ENCODE data around the gene CCDC9B. TPM values are rescaled to one million over a fixed set of nuclear protein-coding genes. Genes with fewer than 3 reads are reported as not detected.

Gene CCDC9B
- total RNA-seq, 1 donor from 2014 or later = not detected

DNA sequence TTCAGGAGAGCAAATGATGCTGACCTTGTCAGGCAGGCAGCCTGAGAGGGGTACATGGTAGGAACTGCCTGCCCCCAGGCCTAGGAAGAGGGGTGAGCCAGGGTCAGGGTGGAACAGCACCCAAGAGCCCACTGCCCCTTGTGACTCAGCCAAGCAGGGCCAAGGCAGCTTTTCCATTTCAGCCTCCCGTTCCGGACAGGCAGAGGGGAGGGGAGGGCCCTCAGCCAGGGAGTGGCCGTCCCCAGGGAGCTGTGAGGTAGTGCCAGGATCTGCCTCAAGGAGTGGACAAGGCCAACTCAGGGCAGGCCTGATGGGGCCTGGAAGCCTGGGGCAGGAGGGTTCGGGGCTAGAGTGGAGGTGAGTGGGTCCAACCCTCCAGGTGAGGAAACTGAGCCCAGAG is 52.8 kb downstream of the CCDC9B start:
- Histone ChIP-seq H3K9ac (no peak overlapping the region), H3K4me3 (no peak overlapping the region), H3K4me2 (no peak overlapping the region), H3K9me3 (ENCODE audit: low read depth) (no peaks in the 10 kb centered on the region), H2AFZ (replicated peaks) (no peak overlapping the region), H3K36me3 (no peaks in the 10 kb centered on the region), H3K27ac (no peak overlapping the region), H4K20me1 (ENCODE audit: low read depth) (peaks cover 9% of the 10 kb centered on the region), H3K4me1 (peaks cover 28% of the 10 kb centered on the region), H3K27me3 (peaks cover 100% of the 10 kb centered on the region), H3K79me2 (ENCODE audit: low read depth) (no peaks in the 10 kb centered on the region), H3F3A (ENCODE audit: low read depth) (peaks cover 21% of the 10 kb centered on the region)
- Mint-ChIP-seq H3K4me1 (peaks cover 53% of the 10 kb centered on the region), H3K27me3 (ENCODE audit: insufficient read depth, low read depth) (peaks cover 35% of the 10 kb centered on the region), H3K9me3 (no peaks in the 10 kb centered on the region), H3K36me3 (no peaks in the 10 kb centered on the region), H3K27ac (no peak overlapping the region), H3K4me3 (no peak overlapping the region)
- DNase-seq (ENCODE audit: low spot score) = no peak
- TF ChIP-seq EZH2 (IDR thresholded peaks at IDR 0.05) (no peak), EZH2phosphoT487 (IDR thresholded peaks at IDR 0.05) (no peak)
- TF ChIP-seq, protein P1, sequence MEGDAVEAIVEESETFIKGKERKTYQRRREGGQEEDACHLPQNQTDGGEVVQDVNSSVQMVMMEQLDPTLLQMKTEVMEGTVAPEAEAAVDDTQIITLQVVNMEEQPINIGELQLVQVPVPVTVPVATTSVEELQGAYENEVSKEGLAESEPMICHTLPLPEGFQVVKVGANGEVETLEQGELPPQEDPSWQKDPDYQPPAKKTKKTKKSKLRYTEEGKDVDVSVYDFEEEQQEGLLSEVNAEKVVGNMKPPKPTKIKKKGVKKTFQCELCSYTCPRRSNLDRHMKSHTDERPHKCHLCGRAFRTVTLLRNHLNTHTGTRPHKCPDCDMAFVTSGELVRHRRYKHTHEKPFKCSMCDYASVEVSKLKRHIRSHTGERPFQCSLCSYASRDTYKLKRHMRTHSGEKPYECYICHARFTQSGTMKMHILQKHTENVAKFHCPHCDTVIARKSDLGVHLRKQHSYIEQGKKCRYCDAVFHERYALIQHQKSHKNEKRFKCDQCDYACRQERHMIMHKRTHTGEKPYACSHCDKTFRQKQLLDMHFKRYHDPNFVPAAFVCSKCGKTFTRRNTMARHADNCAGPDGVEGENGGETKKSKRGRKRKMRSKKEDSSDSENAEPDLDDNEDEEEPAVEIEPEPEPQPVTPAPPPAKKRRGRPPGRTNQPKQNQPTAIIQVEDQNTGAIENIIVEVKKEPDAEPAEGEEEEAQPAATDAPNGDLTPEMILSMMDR (IDR thresholded peaks at IDR 0.05) = no peak

DNA sequence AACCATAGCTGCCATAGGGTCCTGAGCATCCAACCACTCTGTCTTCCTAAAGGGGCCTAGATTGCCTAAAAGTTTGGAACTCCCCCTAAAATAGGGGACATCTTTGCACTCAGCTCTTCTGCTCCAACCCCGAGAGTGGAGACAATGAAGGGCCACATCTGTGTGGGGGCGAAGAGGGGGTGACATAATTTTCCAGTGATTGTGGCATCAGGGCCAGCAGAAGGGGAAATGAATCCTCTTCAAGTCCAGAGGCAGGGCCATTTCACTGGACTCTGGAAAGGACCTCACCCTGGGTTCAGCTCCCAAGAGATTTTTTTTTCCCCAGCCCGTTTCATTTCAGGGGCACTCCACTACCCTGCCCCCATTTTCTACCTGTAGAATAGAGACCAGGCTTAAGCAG is 53.2 kb downstream of the CCDC9B start:
- peaks cover 32% of the 10 kb centered on the region for H3K4me1 ChIP-seq
- no peak overlapping the region for H3K27ac ChIP-seq
- H3K4me3 Mint-ChIP-seq = no peak overlapping the region
- peaks cover 40% of the 10 kb centered on the region for H3K27me3 Mint-ChIP-seq (ENCODE audit: insufficient read depth, low read depth)
- no peak overlapping the region for H3K9ac ChIP-seq
- H4K20me1 ChIP-seq (ENCODE audit: low read depth) = peaks cover 9% of the 10 kb centered on the region
- peaks cover 48% of the 10 kb centered on the region for H3K4me1 Mint-ChIP-seq
- H3K36me3 ChIP-seq = no peaks in the 10 kb centered on the region
- no peak overlapping the region for H3K4me2 ChIP-seq
- H3K27ac Mint-ChIP-seq = no peak overlapping the region
- H2AFZ ChIP-seq (replicated peaks) = no peak overlapping the region
- no peaks in the 10 kb centered on the region for H3K9me3 Mint-ChIP-seq
- H3K79me2 ChIP-seq (ENCODE audit: low read depth) = no peaks in the 10 kb centered on the region
- H3K27me3 ChIP-seq = peaks cover 100% of the 10 kb centered on the region
- TF ChIP-seq EZH2phosphoT487 (IDR thresholded peaks at IDR 0.05) (no peak), EZH2 (IDR thresholded peaks at IDR 0.05) (no peak)
- TF ChIP-seq, protein P1 (IDR thresholded peaks at IDR 0.05) = no peak
- H3K36me3 Mint-ChIP-seq = no peaks in the 10 kb centered on the region
- H3K9me3 ChIP-seq (ENCODE audit: low read depth) = no peaks in the 10 kb centered on the region
- no peak for DNase-seq (ENCODE audit: low spot score)
- H3K4me3 ChIP-seq = no peak overlapping the region
- H3F3A ChIP-seq (ENCODE audit: low read depth) = peaks cover 21% of the 10 kb centered on the region

- H3K4me1 ChIP-seq = peaks cover 35% of the 10 kb centered on the region
- no peaks in the 10 kb centered on the region for H3K79me2 ChIP-seq (ENCODE audit: low read depth)
- peaks cover 38% of the 10 kb centered on the region for H3K27me3 Mint-ChIP-seq (ENCODE audit: insufficient read depth, low read depth)
- H3K4me3 ChIP-seq = no peak overlapping the region
- no peaks in the 10 kb centered on the region for H3K36me3 ChIP-seq
- no peak overlapping the region for H2AFZ ChIP-seq (replicated peaks)
- H3K4me2 ChIP-seq = no peak overlapping the region
- no peak for DNase-seq (ENCODE audit: low spot score)
- H4K20me1 ChIP-seq (ENCODE audit: low read depth) = peaks cover 9% of the 10 kb centered on the region
- H3K9me3 Mint-ChIP-seq = no peaks in the 10 kb centered on the region
- H3K4me3 Mint-ChIP-seq = no peak overlapping the region
- no peak overlapping the region for H3K27ac Mint-ChIP-seq
- TF ChIP-seq, protein P1 (IDR thresholded peaks at IDR 0.05) = no peak
- TF ChIP-seq EZH2phosphoT487 (IDR thresholded peaks at IDR 0.05) (no peak), EZH2 (IDR thresholded peaks at IDR 0.05) (no peak)
- no peak overlapping the region for H3K9ac ChIP-seq
- H3F3A ChIP-seq (ENCODE audit: low read depth) = peaks cover 21% of the 10 kb centered on the region
- peaks cover 42% of the 10 kb centered on the region for H3K4me1 Mint-ChIP-seq
- H3K27ac ChIP-seq = no peak overlapping the region
- H3K9me3 ChIP-seq (ENCODE audit: low read depth) = no peaks in the 10 kb centered on the region
- H3K36me3 Mint-ChIP-seq = no peaks in the 10 kb centered on the region
- H3K27me3 ChIP-seq = peaks cover 100% of the 10 kb centered on the region
Observed at GRCh38 chr15:40286794-40287193, 53.9 kb downstream of the CCDC9B start.
